Astrocyte (in vitro differentiated cells and primary cell): Measurements from ENCODE around the gene TOR4A. TPM values are rescaled to one million over a fixed set of nuclear protein-coding genes. Genes with fewer than 3 reads are reported as not detected.

Experiments used
- DNase-seq: peaks from one replicate; pipeline ENCODE4 v3.0.0-alpha.2; 2010; ENCODE audit warnings: low read depth
- FAIRE-seq: peaks from 2 replicates; lab custom pipeline; 2011; peaks lifted over from hg19 to GRCh38; lab: Jason Lieb, UNC
- H2AFZ ChIP-seq: 2 replicates; pipeline ENCODE4 v1.6.0; 2012; ENCODE audit warnings: low read depth, low read length, inconsistent platforms
- H3K27ac ChIP-seq: 2 replicates; pipeline ENCODE4 v1.5.1; 2011; ENCODE audit warnings: low read depth, low read length, inconsistent platforms
- H3K27me3 ChIP-seq: 2 replicates; pipeline ENCODE4 v1.6.0; 2011; ENCODE audit warnings: low read length, inconsistent platforms; ENCODE audit not compliant: insufficient read depth
- H3K36me3 ChIP-seq: 2 replicates; pipeline ENCODE4 v1.5.1; 2011; ENCODE audit warnings: low read length, inconsistent platforms; ENCODE audit not compliant: insufficient read depth
- H3K4me1 ChIP-seq: 2 replicates; pipeline ENCODE4 v1.5.1; 2011; ENCODE audit warnings: low read length, inconsistent platforms; ENCODE audit not compliant: insufficient read depth
- H3K4me2 ChIP-seq: 2 replicates; pipeline ENCODE4 v1.6.0; 2012; ENCODE audit warnings: low read length, inconsistent platforms
- H3K4me3 ChIP-seq: 2 replicates; pipeline ENCODE4 v1.5.1; 2011; ENCODE audit warnings: low read depth, mild to moderate bottlenecking, low read length, inconsistent platforms; ENCODE audit not compliant: insufficient read depth
- H3K79me2 ChIP-seq: 2 replicates; pipeline ENCODE4 v1.6.0; 2012; ENCODE audit warnings: mild to moderate bottlenecking, low read length, inconsistent platforms; ENCODE audit not compliant: insufficient read depth
- H3K9ac ChIP-seq: 2 replicates; pipeline ENCODE4 v1.6.0; 2012; ENCODE audit warnings: mild to moderate bottlenecking, low read length, inconsistent platforms
- H3K9me3 ChIP-seq: 2 replicates; pipeline ENCODE4 v1.5.1; 2012; ENCODE audit warnings: low read depth, mild to moderate bottlenecking, low read length, inconsistent platforms; ENCODE audit not compliant: insufficient read depth
- H4K20me1 ChIP-seq: 2 replicates; pipeline ENCODE4 v1.6.0; 2012; ENCODE audit warnings: low read length, inconsistent platforms; ENCODE audit not compliant: insufficient read depth
- H3K27ac Mint-ChIP-seq: one replicate; pipeline ENCODE4 v1.8.0; 2021; ENCODE audit warnings: mild to moderate bottlenecking, mixed read lengths; ENCODE audit not compliant: unreplicated experiment
- H3K27me3 Mint-ChIP-seq: one replicate; pipeline ENCODE4 v1.8.0; 2021; ENCODE audit warnings: low read depth, mixed read lengths; ENCODE audit not compliant: unreplicated experiment
- H3K36me3 Mint-ChIP-seq: one replicate; pipeline ENCODE4 v1.8.0; 2021; ENCODE audit warnings: low read depth, mixed read lengths; ENCODE audit not compliant: unreplicated experiment
- H3K4me1 Mint-ChIP-seq: one replicate; pipeline ENCODE4 v1.8.0; 2021; ENCODE audit warnings: low read depth, mixed read lengths; ENCODE audit not compliant: unreplicated experiment
- H3K4me3 Mint-ChIP-seq: one replicate; pipeline ENCODE4 v1.8.0; 2021; ENCODE audit warnings: mild to moderate bottlenecking, moderate library complexity, mixed read lengths; ENCODE audit not compliant: unreplicated experiment
- H3K9me3 Mint-ChIP-seq: one replicate; pipeline ENCODE4 v1.8.0; 2021; ENCODE audit warnings: mild to moderate bottlenecking, mixed read lengths; ENCODE audit not compliant: unreplicated experiment
- CTCF ChIP-seq: IDR thresholded peaks from 2 replicates; pipeline ENCODE4 v1.5.1; 2011; ENCODE audit warnings: low read depth, mild to moderate bottlenecking, inconsistent platforms, low read length, moderate library complexity; ENCODE audit not compliant: insufficient read depth
- EZH2 ChIP-seq: IDR thresholded peaks from 2 replicates; pipeline ENCODE4 v1.6.1; 2012; ENCODE audit warnings: mild to moderate bottlenecking, low read length, inconsistent platforms; ENCODE audit not compliant: insufficient read depth
- total RNA-seq: library from RNA; stranded (reverse); gene quantifications from 2 replicates; pipeline ENCODE4 v1.2.1, GENCODE V29; 2021

TOR4A gene
- total RNA-seq, 1 donor from 2014 or later, result 11.8 TPM

GRCh38 chr9:137268538-137269201 lies 8.9 kb upstream of the TOR4A start:
- Histone ChIP-seq H3K4me3 (no peak overlapping the region), H3K4me2 (no peak overlapping the region), H3K36me3 (peaks cover 15% of the 10 kb centered on the region), H3K9ac (peak overlapping the region; percentile 43), H2AFZ (no peak overlapping the region), H3K4me1 (peaks cover 4% of the 10 kb centered on the region), H3K79me2 (peaks cover 21% of the 10 kb centered on the region), H3K27ac (no peak overlapping the region), H3K27me3 (no peaks in the 10 kb centered on the region), H4K20me1 (peaks cover 45% of the 10 kb centered on the region), H3K9me3 (no peaks in the 10 kb centered on the region)
- DNase-seq (no peak), FAIRE-seq (no peak)
- peaks cover 15% of the 10 kb centered on the region for H3K36me3 Mint-ChIP-seq
- no peak overlapping the region for H3K27ac Mint-ChIP-seq
- H3K9me3 Mint-ChIP-seq, result no peaks in the 10 kb centered on the region
- no peaks in the 10 kb centered on the region for H3K27me3 Mint-ChIP-seq
- no peak overlapping the region for H3K4me3 Mint-ChIP-seq
- peaks cover 6% of the 10 kb centered on the region for H3K4me1 Mint-ChIP-seq
- TF ChIP-seq CTCF, result no peak
- TF ChIP-seq EZH2, result no peak

- peaks cover 4% of the 10 kb centered on the region for H3K4me1 ChIP-seq
- H2AFZ ChIP-seq, result no peak overlapping the region
- no peak overlapping the region for H3K4me2 ChIP-seq
- H3K36me3 ChIP-seq, result peaks cover 9% of the 10 kb centered on the region
- H3K79me2 ChIP-seq, result peaks cover 18% of the 10 kb centered on the region
- no peak overlapping the region for H3K4me3 Mint-ChIP-seq
- H3K4me1 Mint-ChIP-seq, result peaks cover 6% of the 10 kb centered on the region
- H3K9me3 ChIP-seq, result no peaks in the 10 kb centered on the region
- DNase-seq (no peak), FAIRE-seq (no peak)
- no peak overlapping the region for H3K4me3 ChIP-seq
- no peaks in the 10 kb centered on the region for H3K9me3 Mint-ChIP-seq
- peaks cover 15% of the 10 kb centered on the region for H3K36me3 Mint-ChIP-seq
- H3K9ac ChIP-seq, result no peak overlapping the region
- H3K27ac Mint-ChIP-seq, result peak overlapping the region; percentile 69
- H3K27ac ChIP-seq, result no peak overlapping the region
- no peaks in the 10 kb centered on the region for H3K27me3 Mint-ChIP-seq
- peaks cover 45% of the 10 kb centered on the region for H4K20me1 ChIP-seq
- H3K27me3 ChIP-seq, result no peaks in the 10 kb centered on the region
- TF ChIP-seq EZH2 (no peak), CTCF (no peak)
Measured at GRCh38 chr9:137269231-137269772, 8.2 kb upstream of the TOR4A start.
